ENCODE data around the gene STPG2. TPM values are rescaled to one million over a fixed set of nuclear protein-coding genes. Genes with fewer than 3 reads are reported as not detected.

STPG2 gene
- total and polyA plus RNA-seq, 5 donors from 2014 or later: 0.32 to 0.39 TPM; not detected in 3

DNA sequence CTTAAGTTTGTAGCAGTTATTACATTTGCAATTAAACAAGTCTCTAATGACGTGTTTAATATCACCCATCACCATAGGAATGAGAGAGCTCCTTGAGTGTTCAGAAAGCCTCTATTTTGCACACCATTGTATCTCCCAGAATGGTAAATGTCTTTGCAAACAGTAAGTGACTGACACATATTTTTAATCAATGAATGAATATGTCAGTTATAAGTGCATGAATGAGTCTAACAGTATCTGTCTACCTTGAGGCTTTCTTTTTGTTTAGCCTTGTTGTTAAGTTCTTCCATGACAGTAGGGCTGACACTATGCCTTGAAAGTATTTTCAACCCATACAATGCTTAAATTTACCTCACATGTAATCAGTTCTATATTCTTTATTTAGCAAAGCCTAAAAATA lies 292.2 kb downstream of the STPG2 start:
- no peaks in the 10 kb centered on the region for H3K27me3 ChIP-seq (ENCODE audit: control insufficient read depth, insufficient read depth, low read length)
- Mint-ChIP-seq H3K27me3 (no peaks in the 10 kb centered on the region), H3K4me1 (no peaks in the 10 kb centered on the region), H3K36me3 (no peaks in the 10 kb centered on the region), H3K9me3 (peaks cover 0 to 12% (median 5%) of the 10 kb centered on the region in 7 donors), H3K27ac (no peak overlapping the region), H3K4me3 (no peak overlapping the region)
- no peak overlapping the region for H3K27ac ChIP-seq (ENCODE audit: insufficient read depth, low read length, poor library complexity, severe bottlenecking)
- ATAC-seq (ENCODE audit: low read depth in 2 of 2): no peak
- H3K36me3 ChIP-seq (ENCODE audit: control insufficient read depth, insufficient read depth, low read length): no peaks in the 10 kb centered on the region
- no peak overlapping the region for H3K4me3 ChIP-seq (ENCODE audit: low read depth, low read length)
- DNase-seq: no peak
- H3K4me1 ChIP-seq (ENCODE audit: control insufficient read depth, insufficient read depth, low read length, poor library complexity, severe bottlenecking): no peaks in the 10 kb centered on the region
- H3K9me3 ChIP-seq (ENCODE audit: control insufficient read depth in 2 of 2, low read length in 2 of 2): peaks cover 0 to 2% of the 10 kb centered on the region in 2 experiments

GRCh38 chr4:97845758-97846157 lies 297.5 kb downstream of the STPG2 start:
- H3K36me3 Mint-ChIP-seq: no peaks in the 10 kb centered on the region
- no peaks in the 10 kb centered on the region for H3K4me1 Mint-ChIP-seq
- Histone ChIP-seq H3K4me1 (ENCODE audit: control insufficient read depth, insufficient read depth, low read length, poor library complexity, severe bottlenecking) (no peaks in the 10 kb centered on the region), H3K36me3 (ENCODE audit: control insufficient read depth, insufficient read depth, low read length) (no peaks in the 10 kb centered on the region), H3K27me3 (ENCODE audit: control insufficient read depth, insufficient read depth, low read length) (no peaks in the 10 kb centered on the region), H3K4me3 (ENCODE audit: low read depth, low read length) (no peak overlapping the region), H3K9me3 (ENCODE audit: control insufficient read depth in 2 of 2, low read length in 2 of 2) (peaks cover 0 to 2% of the 10 kb centered on the region in 2 experiments), H3K27ac (ENCODE audit: insufficient read depth, low read length, poor library complexity, severe bottlenecking) (no peak overlapping the region)
- no peaks in the 10 kb centered on the region for H3K27me3 Mint-ChIP-seq
- peaks cover 0 to 7% (median 2%) of the 10 kb centered on the region in 7 donors for H3K9me3 Mint-ChIP-seq
- H3K27ac Mint-ChIP-seq: no peak overlapping the region
- no peak for DNase-seq
- ATAC-seq (ENCODE audit: low read depth in 2 of 2): no peak
- no peak overlapping the region for H3K4me3 Mint-ChIP-seq

DNA sequence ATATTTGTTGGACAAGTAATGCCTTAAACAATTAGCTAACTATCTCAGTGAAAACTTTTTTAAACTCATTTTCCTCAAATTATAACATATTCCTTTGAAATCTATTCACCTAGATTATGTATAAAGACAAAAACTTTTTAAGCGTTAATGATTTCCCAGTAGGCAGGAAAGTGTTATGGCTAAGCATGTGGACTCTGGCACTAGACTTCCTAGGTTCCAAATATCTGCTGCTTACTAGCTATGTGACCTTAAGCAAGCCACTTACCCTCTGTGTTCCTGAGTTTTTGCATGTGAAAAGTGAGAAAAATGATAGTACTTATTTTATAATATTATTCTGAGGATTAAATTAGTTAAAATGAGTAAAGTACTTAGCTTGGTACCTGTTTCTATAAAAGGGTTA lies 301.8 kb downstream of the STPG2 start:
- H3K4me3 ChIP-seq (ENCODE audit: low read depth, low read length): no peak overlapping the region
- Mint-ChIP-seq H3K27me3 (no peaks in the 10 kb centered on the region), H3K9me3 (peaks cover 0 to 7% (median 2%) of the 10 kb centered on the region in 7 donors), H3K36me3 (no peaks in the 10 kb centered on the region), H3K4me1 (no peaks in the 10 kb centered on the region), H3K4me3 (no peak overlapping the region), H3K27ac (no peak overlapping the region)
- H3K36me3 ChIP-seq (ENCODE audit: control insufficient read depth, insufficient read depth, low read length): no peaks in the 10 kb centered on the region
- ATAC-seq (ENCODE audit: low read depth in 2 of 2) (no peak), DNase-seq (no peak)
- H3K9me3 ChIP-seq (ENCODE audit: control insufficient read depth in 2 of 2, low read length in 2 of 2): peaks cover 0 to under 1% of the 10 kb centered on the region in 2 experiments
- no peak overlapping the region for H3K27ac ChIP-seq (ENCODE audit: insufficient read depth, low read length, poor library complexity, severe bottlenecking)
- no peaks in the 10 kb centered on the region for H3K4me1 ChIP-seq (ENCODE audit: control insufficient read depth, insufficient read depth, low read length, poor library complexity, severe bottlenecking)
- H3K27me3 ChIP-seq (ENCODE audit: control insufficient read depth, insufficient read depth, low read length): no peaks in the 10 kb centered on the region

- H3K4me3 ChIP-seq (ENCODE audit: low read depth, low read length): no peak overlapping the region
- no peaks in the 10 kb centered on the region for H3K9me3 ChIP-seq (ENCODE audit: control insufficient read depth in 2 of 2, low read length in 2 of 2)
- no peak overlapping the region for H3K27ac ChIP-seq (ENCODE audit: insufficient read depth, low read length, poor library complexity, severe bottlenecking)
- Mint-ChIP-seq H3K4me3 (no peak overlapping the region), H3K4me1 (no peaks in the 10 kb centered on the region), H3K27ac (no peak overlapping the region), H3K27me3 (no peaks in the 10 kb centered on the region), H3K36me3 (no peaks in the 10 kb centered on the region), H3K9me3 (peaks cover 0 to 6% (median 4%) of the 10 kb centered on the region in 7 donors)
- DNase-seq (no peak), ATAC-seq (ENCODE audit: low read depth in 2 of 2) (no peak)
- H3K4me1 ChIP-seq (ENCODE audit: control insufficient read depth, insufficient read depth, low read length, poor library complexity, severe bottlenecking): no peaks in the 10 kb centered on the region
- no peaks in the 10 kb centered on the region for H3K27me3 ChIP-seq (ENCODE audit: control insufficient read depth, insufficient read depth, low read length)
- H3K36me3 ChIP-seq (ENCODE audit: control insufficient read depth, insufficient read depth, low read length): no peaks in the 10 kb centered on the region
Measured at GRCh38 chr4:97836662-97837061, 306.6 kb downstream of the STPG2 start.

DNA sequence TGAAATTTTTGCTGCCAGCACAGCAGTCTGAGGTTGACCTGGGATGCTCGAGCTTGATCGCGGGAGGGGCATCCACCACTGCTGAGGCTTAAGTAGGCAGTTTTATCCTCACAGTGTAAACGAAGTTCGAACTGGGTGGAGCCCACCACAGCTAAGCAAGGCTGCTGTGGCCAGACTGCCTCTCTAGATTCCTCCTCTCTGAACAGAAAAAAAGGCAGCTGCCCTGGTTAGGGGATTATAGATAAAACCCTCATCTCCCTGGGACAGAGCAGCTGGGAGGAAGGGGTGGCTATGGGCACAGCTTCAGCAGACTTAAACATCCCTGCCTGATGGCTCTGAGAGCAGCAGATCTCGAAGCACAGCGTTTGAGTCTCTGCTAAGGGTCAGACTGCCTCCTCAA lies 314.6 kb downstream of the STPG2 start:
- Histone ChIP-seq H3K36me3 (ENCODE audit: control insufficient read depth, insufficient read depth, low read length) (no peaks in the 10 kb centered on the region), H3K4me1 (ENCODE audit: control insufficient read depth, insufficient read depth, low read length, poor library complexity, severe bottlenecking) (no peaks in the 10 kb centered on the region), H3K4me3 (ENCODE audit: low read depth, low read length) (no peak overlapping the region), H3K27ac (ENCODE audit: insufficient read depth, low read length, poor library complexity, severe bottlenecking) (no peak overlapping the region), H3K9me3 (ENCODE audit: control insufficient read depth in 2 of 2, low read length in 2 of 2) (peaks cover 0 to 2% of the 10 kb centered on the region in 2 experiments), H3K27me3 (ENCODE audit: control insufficient read depth, insufficient read depth, low read length) (no peaks in the 10 kb centered on the region)
- no peak overlapping the region for H3K27ac Mint-ChIP-seq
- H3K36me3 Mint-ChIP-seq: no peaks in the 10 kb centered on the region
- peaks cover 0 to 8% (median 2%) of the 10 kb centered on the region in 7 donors for H3K9me3 Mint-ChIP-seq
- ATAC-seq (ENCODE audit: low read depth in 2 of 2) (no peak), DNase-seq (no peak)
- H3K27me3 Mint-ChIP-seq: no peaks in the 10 kb centered on the region
- no peaks in the 10 kb centered on the region for H3K4me1 Mint-ChIP-seq
- no peak overlapping the region for H3K4me3 Mint-ChIP-seq

GRCh38 chr4:97819294-97819693 lies 324.0 kb downstream of the STPG2 start:
- H3K4me3 ChIP-seq (ENCODE audit: low read depth, low read length): no peak overlapping the region
- Mint-ChIP-seq H3K4me1 (no peaks in the 10 kb centered on the region), H3K9me3 (peaks cover 0 to 5% (median 2%) of the 10 kb centered on the region in 7 donors), H3K36me3 (no peaks in the 10 kb centered on the region), H3K4me3 (no peak overlapping the region), H3K27ac (no peak overlapping the region), H3K27me3 (peaks cover 5% of the 10 kb centered on the region)
- H3K4me1 ChIP-seq (ENCODE audit: control insufficient read depth, insufficient read depth, low read length, poor library complexity, severe bottlenecking): no peaks in the 10 kb centered on the region
- ATAC-seq (ENCODE audit: low read depth in 2 of 2): no peak
- H3K36me3 ChIP-seq (ENCODE audit: control insufficient read depth, insufficient read depth, low read length): no peaks in the 10 kb centered on the region
- peaks cover 0 to 5% of the 10 kb centered on the region in 2 experiments for H3K9me3 ChIP-seq (ENCODE audit: control insufficient read depth in 2 of 2, low read length in 2 of 2)
- H3K27ac ChIP-seq (ENCODE audit: insufficient read depth, low read length, poor library complexity, severe bottlenecking): no peak overlapping the region
- no peaks in the 10 kb centered on the region for H3K27me3 ChIP-seq (ENCODE audit: control insufficient read depth, insufficient read depth, low read length)
- DNase-seq: no peak

DNA sequence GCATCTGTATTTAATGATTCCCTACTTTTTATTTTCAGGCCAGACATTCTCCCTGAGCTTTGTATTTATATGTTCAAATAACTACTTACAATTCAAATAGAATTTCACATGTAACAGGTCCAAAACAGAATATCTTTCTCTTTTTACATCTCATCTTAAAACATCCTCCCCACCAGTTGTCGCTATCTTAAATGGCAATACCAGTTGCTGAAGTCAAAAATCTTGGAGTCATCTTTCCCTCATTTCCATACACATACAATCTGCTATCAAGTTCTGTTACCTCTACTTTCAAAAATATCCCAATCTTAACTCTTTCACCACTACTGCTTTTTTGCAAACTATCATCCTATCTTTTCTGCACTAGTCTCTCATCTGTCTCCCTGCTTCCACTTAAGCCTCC lies 330.5 kb downstream of the STPG2 start:
- no peak for DNase-seq
- ATAC-seq (ENCODE audit: low read depth in 2 of 2): no peak
- no peaks in the 10 kb centered on the region for H3K9me3 ChIP-seq (ENCODE audit: control insufficient read depth in 2 of 2, low read length in 2 of 2)
- Mint-ChIP-seq H3K4me3 (no peak overlapping the region), H3K9me3 (peaks cover 0 to 6% (median 0%) of the 10 kb centered on the region in 7 donors), H3K27ac (no peak overlapping the region), H3K36me3 (no peaks in the 10 kb centered on the region), H3K27me3 (no peaks in the 10 kb centered on the region), H3K4me1 (no peaks in the 10 kb centered on the region)
- no peaks in the 10 kb centered on the region for H3K27me3 ChIP-seq (ENCODE audit: control insufficient read depth, insufficient read depth, low read length)
- no peak overlapping the region for H3K4me3 ChIP-seq (ENCODE audit: low read depth, low read length)
- no peaks in the 10 kb centered on the region for H3K36me3 ChIP-seq (ENCODE audit: control insufficient read depth, insufficient read depth, low read length)
- no peaks in the 10 kb centered on the region for H3K4me1 ChIP-seq (ENCODE audit: control insufficient read depth, insufficient read depth, low read length, poor library complexity, severe bottlenecking)
- no peak overlapping the region for H3K27ac ChIP-seq (ENCODE audit: insufficient read depth, low read length, poor library complexity, severe bottlenecking)

GRCh38 chr4:97786306-97786920 lies 356.9 kb downstream of the STPG2 start:
- DNase-seq: no peak
- H3K4me1 Mint-ChIP-seq: no peaks in the 10 kb centered on the region
- no peaks in the 10 kb centered on the region for H3K36me3 ChIP-seq (ENCODE audit: control insufficient read depth, insufficient read depth, low read length)
- H3K27me3 Mint-ChIP-seq: no peaks in the 10 kb centered on the region
- peaks cover 0 to 2% of the 10 kb centered on the region in 2 experiments for H3K9me3 ChIP-seq (ENCODE audit: control insufficient read depth in 2 of 2, low read length in 2 of 2)
- no peak overlapping the region for H3K4me3 ChIP-seq (ENCODE audit: low read depth, low read length)
- no peak overlapping the region for H3K4me3 Mint-ChIP-seq
- H3K27ac Mint-ChIP-seq: no peak overlapping the region
- no peak overlapping the region for H3K27ac ChIP-seq (ENCODE audit: insufficient read depth, low read length, poor library complexity, severe bottlenecking)
- no peaks in the 10 kb centered on the region for H3K36me3 Mint-ChIP-seq
- no peaks in the 10 kb centered on the region for H3K4me1 ChIP-seq (ENCODE audit: control insufficient read depth, insufficient read depth, low read length, poor library complexity, severe bottlenecking)
- no peak for ATAC-seq (ENCODE audit: low read depth in 2 of 2)
- no peaks in the 10 kb centered on the region for H3K27me3 ChIP-seq (ENCODE audit: control insufficient read depth, insufficient read depth, low read length)
- peaks cover 0 to 21% (median 2%) of the 10 kb centered on the region in 7 donors for H3K9me3 Mint-ChIP-seq
